SK-N-MC (cell line): ENCODE measurements around the gene FRAT1.
"Not testable (repeated sequence)": the region's sequence is repeated elsewhere in the genome, so short reads cannot be mapped to it uniquely, and the experiment has no call there.

ENCODE experiments used
- EZH2 ChIP-seq: fragments of 200-600 bp; sonication (generic); IDR thresholded peaks from one replicate; pipeline ENCODE4 v1.6.1; 2017; ENCODE audit warnings: antibody characterized with exemption
- FOXP2 ChIP-seq: optimal IDR thresholded peaks from 2 replicates; pipeline ENCODE3; 2011; ENCODE audit warnings: mild to moderate bottlenecking, moderate library complexity; ENCODE audit not compliant: insufficient read depth; ENCODE audit errors: extremely low read length, control extremely low read depth
- POLR2AphosphoS5 ChIP-seq: IDR thresholded peaks from 2 replicates; pipeline ENCODE4 v1.6.1; 2012; ENCODE audit warnings: mild to moderate bottlenecking, low read depth, low read length, borderline replicate concordance

DNA sequence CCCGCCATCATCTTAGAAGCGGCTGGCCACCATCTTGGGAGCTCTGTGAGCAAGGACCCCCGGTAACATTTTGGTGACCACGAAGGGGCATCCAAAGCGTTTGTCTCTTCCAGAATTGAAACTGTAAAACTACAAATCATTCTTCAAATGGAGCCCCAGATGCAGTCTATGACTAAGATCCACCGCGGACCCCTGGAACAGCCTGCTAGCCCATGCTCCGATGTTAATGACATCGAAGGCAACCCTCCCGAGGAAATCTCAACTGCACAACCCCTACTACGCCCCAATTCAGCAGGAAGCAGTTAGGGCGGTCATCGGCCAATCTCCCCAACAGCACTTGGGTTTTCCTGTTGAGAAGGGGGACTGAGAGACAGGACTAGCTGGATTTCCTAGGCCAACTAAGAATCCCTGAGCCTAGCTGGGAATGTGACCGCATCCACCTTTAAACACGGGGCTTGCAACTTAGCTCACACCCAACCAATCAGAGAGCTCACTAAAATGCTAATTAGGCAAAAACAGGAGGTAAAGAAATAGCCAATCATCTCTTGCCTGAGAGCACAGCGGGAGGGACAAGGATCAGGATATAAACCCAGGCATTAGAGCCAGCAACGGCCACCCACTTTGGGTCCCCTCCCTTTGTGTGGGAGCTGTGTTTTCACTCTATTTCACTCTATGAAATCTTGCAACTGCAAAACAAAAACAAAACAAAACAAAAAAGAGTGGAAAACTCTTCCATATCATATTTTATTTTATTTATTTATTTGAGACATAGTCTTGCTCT lies 28.3 kb upstream of the FRAT1 start:
- not testable (repeated sequence) for TF ChIP-seq POLR2AphosphoS5, EZH2, FOXP2
